ENCODE results near the gene PSMB11. TPM values are rescaled to one million over a fixed set of nuclear protein-coding genes. Genes with fewer than 3 reads are reported as not detected.

PSMB11 gene
- total RNA-seq, 4 donors from 2014 or later: not detected

GRCh38 chr14:23090254-23090636 lies 48.2 kb downstream of the PSMB11 start:
- Histone ChIP-seq H3K27ac (no peak overlapping the region), H3K4me1 (peaks cover 16% of the 10 kb centered on the region in 2 donors), H3K36me3 (peaks cover 0 to 70% of the 10 kb centered on the region in 2 donors), H3K27me3 (no peaks in the 10 kb centered on the region), H3K4me3 (no peak overlapping the region), H3K9me3 (no peaks in the 10 kb centered on the region)
- ATAC-seq: no peak
- in situ Hi-C loops (cut with MboI; ENCODE audit: low sequenced_read_pairs in 4 of 4): no loop called here
- TF ChIP-seq CTCF (IDR thresholded peaks at IDR 0.05 in 4 of 5, conservative IDR thresholded peaks at IDR 0.05 in 1 of 5): no peak
- TF ChIP-seq POLR2A (IDR thresholded peaks at IDR 0.05): no peak
- no peak for DNase-seq
- intact Hi-C loops (cut with DNase I; ENCODE audit: low total_unique reads): no loop called here

GRCh38 chr14:23091294-23092225 lies 49.5 kb downstream of the PSMB11 start:
- no peaks in the 10 kb centered on the region for H3K27me3 ChIP-seq
- intact Hi-C loops (cut with DNase I; ENCODE audit: low total_unique reads) (no loop called here), in situ Hi-C loops (cut with MboI; ENCODE audit: low sequenced_read_pairs in 4 of 4) (no loop called here)
- H3K36me3 ChIP-seq: peaks cover 0 to 57% of the 10 kb centered on the region in 2 donors
- H3K9me3 ChIP-seq: no peaks in the 10 kb centered on the region
- TF ChIP-seq POLR2A (IDR thresholded peaks at IDR 0.05): no peak
- H3K27ac ChIP-seq: no peak overlapping the region
- DNase-seq: no peak
- peaks cover 18 to 19% of the 10 kb centered on the region in 2 donors for H3K4me1 ChIP-seq
- H3K4me3 ChIP-seq: no peak overlapping the region
- ATAC-seq: no peak

- Histone ChIP-seq H3K27me3 (no peaks in the 10 kb centered on the region), H3K4me1 (peaks cover 27 to 32% of the 10 kb centered on the region in 2 donors), H3K4me3 (peak overlapping the region in 2 of 4 donors; percentile 0 to 79), H3K27ac (peak overlapping the region in 2 of 4 donors; percentile 97 to 100), H3K36me3 (peaks cover 0 to 56% of the 10 kb centered on the region in 2 donors), H3K9me3 (no peaks in the 10 kb centered on the region)
- DNase-seq (no peak), ATAC-seq (no peak)
- intact Hi-C loops (cut with DNase I; ENCODE audit: low total_unique reads): no loop called here
- no peak for TF ChIP-seq CTCF (IDR thresholded peaks at IDR 0.05 in 4 of 5, conservative IDR thresholded peaks at IDR 0.05 in 1 of 5)
- TF ChIP-seq POLR2A (IDR thresholded peaks at IDR 0.05): no peak
- in situ Hi-C loops (cut with MboI; ENCODE audit: low sequenced_read_pairs in 4 of 4): no loop called here
These were observed 51.1 kb downstream of the PSMB11 start for GRCh38 chr14:23093104-23093503.

GRCh38 chr14:23093526-23093925 lies 51.5 kb downstream of the PSMB11 start:
- Histone ChIP-seq H3K4me1 (peaks cover 27 to 32% of the 10 kb centered on the region in 2 donors), H3K27ac (peak overlapping the region in 3 of 4 donors; percentile 91 to 100 (median 97)), H3K27me3 (no peaks in the 10 kb centered on the region), H3K36me3 (peaks cover 0 to 56% of the 10 kb centered on the region in 2 donors), H3K4me3 (peak overlapping the region; percentile 73 to 99 (median 82)), H3K9me3 (no peaks in the 10 kb centered on the region)
- in situ Hi-C loops (cut with MboI; ENCODE audit: low sequenced_read_pairs in 4 of 4) (no loop called here), intact Hi-C loops (cut with DNase I; ENCODE audit: low total_unique reads) (no loop called here)
- no peak for ATAC-seq
- TF ChIP-seq POLR2A (IDR thresholded peaks at IDR 0.05) (no peak), CTCF (IDR thresholded peaks at IDR 0.05 in 4 of 5, conservative IDR thresholded peaks at IDR 0.05 in 1 of 5) (no peak)
- no peak for DNase-seq

Other genes starting within 250 kb of the PSMB11 start
- gene SLC7A7, start 226.8 kb upstream of the PSMB11 start, total RNA-seq: 1 to 10 TPM in 3 of 4 donors, under 1 TPM in 1; 0.68 to 5.3 (median 2.2) TPM
- 100 to 1,000 TPM in 1 of 4 donors, 10 to 100 TPM in 3; 48.5 to 153 (median 89.0) TPM for gene MRPL52, start 212.3 kb upstream of the PSMB11 start, total RNA-seq
- gene MMP14, start 205.6 kb upstream of the PSMB11 start, total RNA-seq: 10 to 100 TPM; 14.9 to 29.7 (median 20.8) TPM
- 100 to 1,000 TPM in 1 of 4 donors, 10 to 100 TPM in 3; 31.1 to 109 (median 60.1) TPM for gene LRP10, start 170.5 kb upstream of the PSMB11 start, total RNA-seq
- 1 to 10 TPM in 1 of 4 donors, not detected in 3; 1.1 TPM for gene REM2, start 159.0 kb upstream of the PSMB11 start, total RNA-seq
- 10 to 100 TPM; 37.7 to 83.3 (median 62.1) TPM for gene RBM23, start 123.1 kb upstream of the PSMB11 start, total RNA-seq
- 10 to 100 TPM; 67.2 to 83.2 (median 78.6) TPM for gene PRMT5, start 112.8 kb upstream of the PSMB11 start, total RNA-seq
- gene HAUS4, start 85.1 kb upstream of the PSMB11 start, total RNA-seq: 10 to 100 TPM; 12.9 to 34.6 (median 17.1) TPM
- 1 to 10 TPM in 2 of 4 donors, under 1 TPM in 2; 0.46 to 5.0 (median 1.9) TPM for gene AJUBA, start 59.7 kb upstream of the PSMB11 start, total RNA-seq
- 10 to 100 TPM in 1 of 4 donors, 1 to 10 TPM in 3; 3.7 to 16.2 (median 6.7) TPM for gene C14orf93, start 32.1 kb upstream of the PSMB11 start, total RNA-seq
- gene PSMB5, start 7.3 kb upstream of the PSMB11 start, total RNA-seq: 100 to 1,000 TPM; 304 to 543 (median 486) TPM
- gene CDH24, start 15.3 kb downstream of the PSMB11 start, total RNA-seq: 1 to 10 TPM in 1 of 4 donors, under 1 TPM in 3; 0.36 to 1.7 (median 0.58) TPM
- 10 to 100 TPM; 61.9 to 74.8 (median 70.6) TPM for gene ACIN1, start 52.9 kb downstream of the PSMB11 start, total RNA-seq
- 10 to 100 TPM in 3 of 4 donors, 1 to 10 TPM in 1; 9.5 to 28.8 (median 13.8) TPM for gene C14orf119, start 53.3 kb downstream of the PSMB11 start, total RNA-seq
- gene CIROP, start 62.8 kb downstream of the PSMB11 start, total RNA-seq: not detected
- gene CEBPE, start 77.0 kb downstream of the PSMB11 start, total RNA-seq: not detected
- gene SLC7A8, start 141.4 kb downstream of the PSMB11 start, total RNA-seq: 100 to 1,000 TPM in 1 of 4 donors, 10 to 100 TPM in 3; 34.5 to 199 (median 63.7) TPM
- gene RNF212B, start 195.7 kb downstream of the PSMB11 start, total RNA-seq: not detected
- gene HOMEZ, start 243.9 kb downstream of the PSMB11 start, total RNA-seq: 1 to 10 TPM; 7.8 to 10.0 (median 8.4) TPM

Measured in gastrocnemius medialis (tissue), 4 donors.